ENCODE results near the gene LAMB1.

DNA sequence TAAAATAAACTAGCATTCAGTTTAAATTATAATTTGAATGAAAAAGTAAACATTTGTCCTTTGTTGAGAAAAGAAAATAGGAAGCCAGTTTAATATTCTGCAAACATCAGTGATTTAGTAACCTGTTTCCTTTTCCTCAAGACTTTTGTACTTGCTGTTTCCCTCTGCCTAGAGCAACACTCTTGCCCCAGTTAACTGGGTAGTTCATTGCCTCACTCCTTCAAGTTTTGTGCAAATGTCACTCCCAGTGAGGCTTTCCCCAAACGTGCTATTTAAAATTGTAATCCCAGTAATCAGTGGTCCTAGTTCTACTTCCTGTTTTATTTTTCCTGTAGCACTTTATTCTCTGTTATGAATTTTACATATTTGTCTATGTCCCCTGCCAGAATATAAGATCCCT, 88.1 kb downstream of the LAMB1 start:
- TF ChIP-seq, protein P1, sequence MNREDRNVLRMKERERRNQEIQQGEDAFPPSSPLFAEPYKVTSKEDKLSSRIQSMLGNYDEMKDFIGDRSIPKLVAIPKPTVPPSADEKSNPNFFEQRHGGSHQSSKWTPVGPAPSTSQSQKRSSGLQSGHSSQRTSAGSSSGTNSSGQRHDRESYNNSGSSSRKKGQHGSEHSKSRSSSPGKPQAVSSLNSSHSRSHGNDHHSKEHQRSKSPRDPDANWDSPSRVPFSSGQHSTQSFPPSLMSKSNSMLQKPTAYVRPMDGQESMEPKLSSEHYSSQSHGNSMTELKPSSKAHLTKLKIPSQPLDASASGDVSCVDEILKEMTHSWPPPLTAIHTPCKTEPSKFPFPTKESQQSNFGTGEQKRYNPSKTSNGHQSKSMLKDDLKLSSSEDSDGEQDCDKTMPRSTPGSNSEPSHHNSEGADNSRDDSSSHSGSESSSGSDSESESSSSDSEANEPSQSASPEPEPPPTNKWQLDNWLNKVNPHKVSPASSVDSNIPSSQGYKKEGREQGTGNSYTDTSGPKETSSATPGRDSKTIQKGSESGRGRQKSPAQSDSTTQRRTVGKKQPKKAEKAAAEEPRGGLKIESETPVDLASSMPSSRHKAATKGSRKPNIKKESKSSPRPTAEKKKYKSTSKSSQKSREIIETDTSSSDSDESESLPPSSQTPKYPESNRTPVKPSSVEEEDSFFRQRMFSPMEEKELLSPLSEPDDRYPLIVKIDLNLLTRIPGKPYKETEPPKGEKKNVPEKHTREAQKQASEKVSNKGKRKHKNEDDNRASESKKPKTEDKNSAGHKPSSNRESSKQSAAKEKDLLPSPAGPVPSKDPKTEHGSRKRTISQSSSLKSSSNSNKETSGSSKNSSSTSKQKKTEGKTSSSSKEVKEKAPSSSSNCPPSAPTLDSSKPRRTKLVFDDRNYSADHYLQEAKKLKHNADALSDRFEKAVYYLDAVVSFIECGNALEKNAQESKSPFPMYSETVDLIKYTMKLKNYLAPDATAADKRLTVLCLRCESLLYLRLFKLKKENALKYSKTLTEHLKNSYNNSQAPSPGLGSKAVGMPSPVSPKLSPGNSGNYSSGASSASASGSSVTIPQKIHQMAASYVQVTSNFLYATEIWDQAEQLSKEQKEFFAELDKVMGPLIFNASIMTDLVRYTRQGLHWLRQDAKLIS (CRISPR knock-in tag; IDR thresholded peaks at IDR 0.05; ENCODE audit: borderline replicate concordance): no peak
- TF ChIP-seq JUN (CRISPR knock-in tag; IDR thresholded peaks at IDR 0.05) (no peak), SMAD3 (CRISPR knock-in tag; IDR thresholded peaks at IDR 0.05; ENCODE audit: borderline replicate concordance) (no peak), FOXJ3 (CRISPR knock-in tag; IDR thresholded peaks at IDR 0.05; ENCODE audit: borderline replicate concordance) (no peak), ELF4 (CRISPR knock-in tag; IDR thresholded peaks at IDR 0.05; ENCODE audit: low read depth) (no peak), TEAD4 (CRISPR knock-in tag; IDR thresholded peaks at IDR 0.05) (no peak), CREB1 (CRISPR knock-in tag; IDR thresholded peaks at IDR 0.05) (no peak)
- TF ChIP-seq, protein P2, sequence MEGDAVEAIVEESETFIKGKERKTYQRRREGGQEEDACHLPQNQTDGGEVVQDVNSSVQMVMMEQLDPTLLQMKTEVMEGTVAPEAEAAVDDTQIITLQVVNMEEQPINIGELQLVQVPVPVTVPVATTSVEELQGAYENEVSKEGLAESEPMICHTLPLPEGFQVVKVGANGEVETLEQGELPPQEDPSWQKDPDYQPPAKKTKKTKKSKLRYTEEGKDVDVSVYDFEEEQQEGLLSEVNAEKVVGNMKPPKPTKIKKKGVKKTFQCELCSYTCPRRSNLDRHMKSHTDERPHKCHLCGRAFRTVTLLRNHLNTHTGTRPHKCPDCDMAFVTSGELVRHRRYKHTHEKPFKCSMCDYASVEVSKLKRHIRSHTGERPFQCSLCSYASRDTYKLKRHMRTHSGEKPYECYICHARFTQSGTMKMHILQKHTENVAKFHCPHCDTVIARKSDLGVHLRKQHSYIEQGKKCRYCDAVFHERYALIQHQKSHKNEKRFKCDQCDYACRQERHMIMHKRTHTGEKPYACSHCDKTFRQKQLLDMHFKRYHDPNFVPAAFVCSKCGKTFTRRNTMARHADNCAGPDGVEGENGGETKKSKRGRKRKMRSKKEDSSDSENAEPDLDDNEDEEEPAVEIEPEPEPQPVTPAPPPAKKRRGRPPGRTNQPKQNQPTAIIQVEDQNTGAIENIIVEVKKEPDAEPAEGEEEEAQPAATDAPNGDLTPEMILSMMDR (IDR thresholded peaks at IDR 0.05): no peak
